Neural cell (in vitro differentiated cells): ENCODE results near the gene FLYWCH1. TPM values are rescaled to one million over a fixed set of nuclear protein-coding genes. Genes with fewer than 3 reads are reported as not detected.

Experiments
- H2AFZ ChIP-seq: fragments of 200-600, 300-800 bp; sonication (generic), shearing (Covaris generic); 2 replicates; pipeline ENCODE4 v1.6.0; 2014; ENCODE audit warnings: low read depth, mild to moderate bottlenecking, antibody characterized with exemption, low read length, moderate library complexity
- H3F3A ChIP-seq: fragments of 200-600 bp; shearing (Covaris generic); 2 replicates; pipeline ENCODE4 v1.6.1; 2016; ENCODE audit warnings: mild to moderate bottlenecking, moderate library complexity, mixed read lengths, antibody characterized with exemption, low read length; ENCODE audit not compliant: insufficient read depth, poor library complexity, severe bottlenecking
- H3K27ac ChIP-seq: fragments of 200-600, 300-800 bp; sonication (generic), shearing (Covaris generic); 2 replicates; pipeline ENCODE4 v1.5.1; 2014; ENCODE audit warnings: mild to moderate bottlenecking, low read length, moderate library complexity
- H3K27me3 ChIP-seq: fragments of 300-800, 200-600 bp; sonication (generic), shearing (Covaris generic); 2 replicates; pipeline ENCODE4 v1.6.0; 2014; ENCODE audit warnings: mild to moderate bottlenecking, low read depth, low read length, moderate library complexity; ENCODE audit not compliant: insufficient read depth
- H3K36me3 ChIP-seq: fragments of 300-800, 200-600 bp; sonication (generic), shearing (Covaris generic); 2 replicates; pipeline ENCODE4 v1.5.1; 2014; ENCODE audit warnings: mild to moderate bottlenecking, antibody characterized with exemption, low read length, moderate library complexity; ENCODE audit not compliant: insufficient read depth
- H3K4me2 ChIP-seq: fragments of 300-800, 200-600 bp; sonication (generic), shearing (Covaris generic); 2 replicates; pipeline ENCODE4 v1.6.0; 2014; ENCODE audit warnings: mild to moderate bottlenecking, low read length
- H3K4me3 ChIP-seq: fragments of 300-800, 200-600 bp; sonication (generic), shearing (Covaris generic); 2 replicates; pipeline ENCODE4 v1.5.1; 2014; ENCODE audit warnings: mild to moderate bottlenecking, low read length, moderate library complexity
- H3K79me2 ChIP-seq: fragments of 200-600 bp; shearing (Covaris generic); replicated peaks from 2 replicates; pipeline ENCODE4 v1.6.0; 2014; ENCODE audit warnings: mild to moderate bottlenecking, low read length, moderate library complexity; ENCODE audit not compliant: insufficient read depth
- H3K9ac ChIP-seq: fragments of 300-800, 200-600 bp; sonication (generic), shearing (Covaris generic); 2 replicates; pipeline ENCODE4 v1.6.1; 2016; ENCODE audit warnings: mild to moderate bottlenecking, low read length, mixed read lengths
- H3K9me2 ChIP-seq: fragments of 200-600 bp; shearing (Covaris generic); 2 replicates; pipeline ENCODE4 v1.6.1; 2016; ENCODE audit warnings: mild to moderate bottlenecking, low read length, mixed read lengths; ENCODE audit not compliant: insufficient read depth
- H3K9me3 ChIP-seq: fragments of 200-600, 300-800 bp; sonication (generic), shearing (Covaris generic); 2 replicates; pipeline ENCODE4 v1.6.1; 2016; ENCODE audit warnings: mild to moderate bottlenecking, mixed run types, low read length, moderate library complexity, mixed read lengths
- H4K20me1 ChIP-seq: fragments of 200-600 bp; shearing (Covaris generic); 2 replicates; pipeline ENCODE4 v1.6.1; 2016; ENCODE audit warnings: mild to moderate bottlenecking, mixed run types; ENCODE audit not compliant: insufficient read depth
- CTCF ChIP-seq: fragments of 450-650 bp; IDR thresholded peaks from 2 replicates; pipeline ENCODE4 v1.5.1; 2014; ENCODE audit warnings: antibody characterized with exemption, mild to moderate bottlenecking, moderate library complexity; ENCODE audit not compliant: poor library complexity, severe bottlenecking
- EP300 ChIP-seq: fragments of 450-650 bp; conservative IDR thresholded peaks from 2 replicates; pipeline ENCODE4 v1.6.1; 2014; ENCODE audit warnings: antibody characterized with exemption, mild to moderate bottlenecking, moderate library complexity; ENCODE audit not compliant: poor library complexity, severe bottlenecking
- EZH2 ChIP-seq: fragments of 200-600, 300-800 bp; shearing (Covaris generic), sonication (generic); IDR thresholded peaks from 2 replicates; pipeline ENCODE4 v1.6.1; 2014; ENCODE audit warnings: antibody characterized with exemption, low read length, borderline replicate concordance, mild to moderate bottlenecking; ENCODE audit not compliant: insufficient read depth, poor library complexity, severe bottlenecking
- MXI1 ChIP-seq: fragments of 450-650 bp; conservative IDR thresholded peaks from 2 replicates; pipeline ENCODE4 v1.6.1; 2014; ENCODE audit warnings: antibody characterized with exemption, mild to moderate bottlenecking; ENCODE audit not compliant: poor library complexity, severe bottlenecking
- POLR2AphosphoS5 ChIP-seq: IDR thresholded peaks from 2 replicates; pipeline ENCODE4 v1.6.1; 2012
- RAD21 ChIP-seq: fragments of 450-650 bp; conservative IDR thresholded peaks from 2 replicates; pipeline ENCODE4 v1.6.1; 2014; ENCODE audit warnings: antibody characterized with exemption, mild to moderate bottlenecking, moderate library complexity
- SMC3 ChIP-seq: fragments of 450-650 bp; conservative IDR thresholded peaks from 2 replicates; pipeline ENCODE4 v1.6.1; 2014; ENCODE audit warnings: antibody characterized with exemption, mild to moderate bottlenecking, moderate library complexity; ENCODE audit not compliant: poor library complexity
- TAF1 ChIP-seq: IDR thresholded peaks from 2 replicates; pipeline ENCODE4 v1.6.1; 2012; ENCODE audit warnings: low read depth
- polyA plus RNA-seq: library from polyadenylated mRNA; depleted of rRNA; stranded (reverse); fragments of >200 nt; gene quantifications from 2 replicates; pipeline ENCODE4 v1.2.3, GENCODE V29; 2014
- TF ChIP-seq, protein P1 (sequence below): IDR thresholded peaks from 2 replicates; pipeline ENCODE4 v1.6.1; 2012; ENCODE audit warnings: borderline replicate concordance

The FLYWCH1 gene
- polyA plus RNA-seq, 1 donor from 2014 or later = 33.0 TPM

GRCh38 chr16:2969545-2970521 lies 58.1 kb downstream of the FLYWCH1 start:
- Histone ChIP-seq H3K4me2 (peak overlapping the region; percentile 76), H3K9me2 (no peaks in the 10 kb centered on the region), H3K9ac (peak overlapping the region; percentile 83), H4K20me1 (no peaks in the 10 kb centered on the region), H3K4me3 (peak overlapping the region; percentile 98), H3K79me2 (no peaks in the 10 kb centered on the region), H2AFZ (no peak overlapping the region), H3K9me3 (no peaks in the 10 kb centered on the region), H3K36me3 (no peaks in the 10 kb centered on the region), H3K27ac (peak overlapping the region; percentile 20), H3F3A (no peaks in the 10 kb centered on the region), H3K27me3 (peaks cover 34% of the 10 kb centered on the region)
- TF ChIP-seq CTCF = peak; percentile 70
- TF ChIP-seq EZH2 = no peak
- TF ChIP-seq RAD21 = peak; percentile 8
- TF ChIP-seq POLR2AphosphoS5 = no peak
- TF ChIP-seq EP300 = no peak
- TF ChIP-seq, protein P1, sequence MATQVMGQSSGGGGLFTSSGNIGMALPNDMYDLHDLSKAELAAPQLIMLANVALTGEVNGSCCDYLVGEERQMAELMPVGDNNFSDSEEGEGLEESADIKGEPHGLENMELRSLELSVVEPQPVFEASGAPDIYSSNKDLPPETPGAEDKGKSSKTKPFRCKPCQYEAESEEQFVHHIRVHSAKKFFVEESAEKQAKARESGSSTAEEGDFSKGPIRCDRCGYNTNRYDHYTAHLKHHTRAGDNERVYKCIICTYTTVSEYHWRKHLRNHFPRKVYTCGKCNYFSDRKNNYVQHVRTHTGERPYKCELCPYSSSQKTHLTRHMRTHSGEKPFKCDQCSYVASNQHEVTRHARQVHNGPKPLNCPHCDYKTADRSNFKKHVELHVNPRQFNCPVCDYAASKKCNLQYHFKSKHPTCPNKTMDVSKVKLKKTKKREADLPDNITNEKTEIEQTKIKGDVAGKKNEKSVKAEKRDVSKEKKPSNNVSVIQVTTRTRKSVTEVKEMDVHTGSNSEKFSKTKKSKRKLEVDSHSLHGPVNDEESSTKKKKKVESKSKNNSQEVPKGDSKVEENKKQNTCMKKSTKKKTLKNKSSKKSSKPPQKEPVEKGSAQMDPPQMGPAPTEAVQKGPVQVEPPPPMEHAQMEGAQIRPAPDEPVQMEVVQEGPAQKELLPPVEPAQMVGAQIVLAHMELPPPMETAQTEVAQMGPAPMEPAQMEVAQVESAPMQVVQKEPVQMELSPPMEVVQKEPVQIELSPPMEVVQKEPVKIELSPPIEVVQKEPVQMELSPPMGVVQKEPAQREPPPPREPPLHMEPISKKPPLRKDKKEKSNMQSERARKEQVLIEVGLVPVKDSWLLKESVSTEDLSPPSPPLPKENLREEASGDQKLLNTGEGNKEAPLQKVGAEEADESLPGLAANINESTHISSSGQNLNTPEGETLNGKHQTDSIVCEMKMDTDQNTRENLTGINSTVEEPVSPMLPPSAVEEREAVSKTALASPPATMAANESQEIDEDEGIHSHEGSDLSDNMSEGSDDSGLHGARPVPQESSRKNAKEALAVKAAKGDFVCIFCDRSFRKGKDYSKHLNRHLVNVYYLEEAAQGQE = no peak
- no peak for TF ChIP-seq TAF1
- TF ChIP-seq MXI1 = peak; percentile 69
- TF ChIP-seq SMC3 = peak; percentile 16

GRCh38 chr16:2970563-2970962 lies 58.8 kb downstream of the FLYWCH1 start:
- H4K20me1 ChIP-seq = no peaks in the 10 kb centered on the region
- no peaks in the 10 kb centered on the region for H3K36me3 ChIP-seq
- no peaks in the 10 kb centered on the region for H3K9me2 ChIP-seq
- no peaks in the 10 kb centered on the region for H3K9me3 ChIP-seq
- H3K27ac ChIP-seq = no peak overlapping the region
- peak overlapping the region; percentile 83 for H3K9ac ChIP-seq
- TF ChIP-seq POLR2AphosphoS5 (no peak), SMC3 (no peak), TAF1 (no peak), EZH2 (no peak), MXI1 (no peak), RAD21 (no peak), CTCF (no peak), EP300 (no peak)
- TF ChIP-seq, protein P1 = no peak
- H2AFZ ChIP-seq = no peak overlapping the region
- H3K4me3 ChIP-seq = peak overlapping the region; percentile 98
- peak overlapping the region; percentile 76 for H3K4me2 ChIP-seq
- H3F3A ChIP-seq = no peaks in the 10 kb centered on the region
- no peaks in the 10 kb centered on the region for H3K79me2 ChIP-seq
- peaks cover 27% of the 10 kb centered on the region for H3K27me3 ChIP-seq
